HG03025 (cell line): ENCODE measurements around the gene DTNB.

ENCODE experiments used
- ATAC-seq: cut with Tn5 transposase; IDR thresholded peaks from one replicate; pipeline ENCODE4 v1.9.1; 2021; ENCODE audit warnings: mild to moderate bottlenecking, moderate library complexity; ENCODE audit not compliant: unreplicated experiment, low FRiP score

Gene DTNB

DNA sequence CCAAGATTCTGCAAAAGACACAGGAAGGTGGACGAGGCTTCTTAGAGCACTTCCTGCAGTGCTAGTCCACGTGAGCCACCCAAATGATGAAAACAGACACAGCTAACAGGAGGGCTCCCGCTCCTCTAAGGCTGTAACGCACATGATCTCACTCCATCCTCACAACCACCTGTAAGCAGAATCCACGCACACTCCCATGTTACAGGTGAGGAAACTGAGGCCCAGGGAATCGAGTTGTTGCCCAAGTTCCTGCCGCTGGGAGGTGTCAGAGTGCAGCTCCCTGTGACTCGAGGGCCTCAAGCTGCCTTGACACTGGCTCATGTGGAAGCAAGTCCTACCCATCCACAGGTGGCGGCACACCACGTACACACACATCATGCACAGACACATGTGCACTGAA, 336.1 kb downstream of the DTNB start:
- ATAC-seq = no peak

DNA sequence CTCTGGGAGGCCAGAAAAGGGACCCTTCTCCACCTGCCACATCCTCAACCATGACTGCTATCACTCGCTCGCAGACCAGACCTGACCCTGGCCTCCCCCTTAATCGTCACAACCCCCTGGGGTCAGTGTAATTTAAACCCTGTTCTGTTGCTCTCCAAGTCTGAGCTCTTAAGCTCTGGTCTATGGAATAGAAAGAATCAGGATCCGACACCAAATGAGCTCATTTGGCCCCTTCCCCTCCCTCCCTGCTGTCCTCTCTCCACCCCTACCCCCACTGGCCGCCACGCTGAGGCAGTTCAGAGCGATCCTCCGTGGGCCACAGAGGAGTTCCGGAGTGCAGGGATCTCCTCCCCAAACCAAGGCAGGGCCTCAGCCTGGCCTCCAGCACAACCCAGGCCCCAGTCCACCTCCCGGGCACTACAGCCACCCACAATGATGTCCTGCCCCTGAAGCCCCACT, 337.0 kb downstream of the DTNB start:
- no peak for ATAC-seq

DNA sequence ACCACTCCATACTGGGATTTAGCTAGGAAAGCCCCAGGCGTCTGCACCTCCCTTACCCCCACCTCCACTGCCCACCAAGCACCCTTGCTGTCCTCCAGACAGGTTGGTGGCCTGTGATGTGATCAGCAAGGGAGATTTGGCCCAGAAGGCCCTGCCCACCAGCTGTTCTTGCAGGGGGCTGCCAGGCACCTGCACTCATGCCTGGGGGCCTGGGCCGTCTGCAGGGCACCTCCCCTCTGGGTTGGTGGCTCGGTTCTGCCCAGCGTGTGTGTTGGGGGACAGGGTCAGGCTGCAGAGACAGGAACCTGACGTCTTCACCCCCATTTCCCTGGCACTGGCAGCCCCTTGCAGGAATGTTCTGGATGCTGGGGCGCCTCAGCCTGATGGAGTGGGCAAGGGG, 337.4 kb downstream of the DTNB start:
- ATAC-seq = no peak

DNA sequence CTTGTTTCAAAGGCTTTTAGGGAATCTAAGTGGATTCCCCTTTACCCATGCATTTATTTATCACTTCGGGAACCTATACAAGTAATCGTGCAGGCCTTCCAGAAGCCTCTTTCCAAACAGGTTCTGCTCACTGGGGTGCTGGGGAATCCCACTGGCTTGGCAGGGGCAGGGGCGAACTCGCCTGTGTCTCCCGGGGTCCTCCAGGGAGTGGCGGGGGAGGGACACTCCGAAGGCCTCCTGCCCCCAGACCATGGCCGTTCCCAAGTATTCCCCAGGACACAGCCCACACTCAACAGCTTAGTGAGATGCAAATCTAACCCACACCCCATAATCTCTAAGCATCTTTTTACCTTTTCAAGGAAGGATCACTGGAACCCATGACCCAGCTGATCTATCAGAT, 338.2 kb downstream of the DTNB start:
- ATAC-seq = no peak

DNA sequence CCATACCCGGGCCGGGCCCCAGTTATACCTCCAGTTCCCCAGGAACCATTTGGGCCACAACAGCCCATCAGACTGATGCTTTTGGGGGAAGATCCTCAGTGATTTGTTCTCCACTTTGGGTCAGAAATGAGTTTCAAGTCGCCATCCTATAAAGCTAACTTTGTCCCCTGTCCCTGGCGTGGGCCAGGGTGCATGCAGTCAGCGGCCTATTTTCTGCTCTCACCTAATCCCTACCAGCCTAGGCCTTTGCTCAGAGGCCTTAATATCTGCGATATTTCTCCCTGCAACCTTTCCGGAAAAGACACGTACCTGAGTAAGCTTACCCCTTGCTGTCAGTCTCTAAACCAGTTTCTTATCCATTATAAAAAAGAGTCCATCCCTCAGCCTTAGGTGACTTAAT, 338.9 kb downstream of the DTNB start:
- ATAC-seq = no peak

DNA sequence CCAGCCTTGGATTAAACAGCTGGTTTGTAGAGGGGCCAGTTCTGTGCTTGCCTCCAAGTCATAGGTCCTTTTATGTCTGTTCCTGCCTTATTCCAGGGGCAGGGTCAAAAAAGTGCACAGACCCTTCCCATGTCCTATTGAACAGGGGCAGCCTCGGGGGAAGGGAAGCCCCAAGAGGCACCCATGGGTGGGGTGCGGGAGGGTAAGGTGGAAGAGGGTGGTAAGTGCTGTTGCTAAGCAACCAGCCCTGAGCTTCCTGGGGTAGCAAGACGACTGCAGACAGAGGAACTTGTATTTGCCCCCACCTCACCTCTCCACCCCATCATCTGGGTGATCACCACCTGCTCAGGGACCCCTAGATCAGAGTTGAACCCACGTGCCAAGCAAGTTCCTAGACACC, 339.4 kb downstream of the DTNB start:
- ATAC-seq = no peak

DNA sequence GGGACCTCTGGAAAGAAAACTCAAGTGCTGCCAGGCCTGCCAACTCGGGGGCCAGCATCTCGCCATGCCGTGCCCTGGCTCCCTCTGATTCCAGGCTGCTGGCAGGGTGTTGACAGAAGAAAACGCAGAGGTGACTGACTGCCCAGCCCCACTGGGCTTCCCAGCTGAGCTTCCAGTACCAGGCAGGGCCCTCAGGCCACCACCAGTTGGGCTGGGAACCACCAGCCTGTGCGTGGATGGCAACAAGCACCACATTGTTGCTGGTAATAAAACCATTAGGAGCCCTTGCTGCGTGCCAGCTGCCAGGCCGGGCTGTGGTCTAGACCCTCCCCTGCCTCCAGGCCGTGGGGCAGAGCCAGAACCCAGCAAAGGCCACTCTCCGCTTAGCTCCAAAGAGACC, 340.8 kb downstream of the DTNB start:
- no peak for ATAC-seq

DNA sequence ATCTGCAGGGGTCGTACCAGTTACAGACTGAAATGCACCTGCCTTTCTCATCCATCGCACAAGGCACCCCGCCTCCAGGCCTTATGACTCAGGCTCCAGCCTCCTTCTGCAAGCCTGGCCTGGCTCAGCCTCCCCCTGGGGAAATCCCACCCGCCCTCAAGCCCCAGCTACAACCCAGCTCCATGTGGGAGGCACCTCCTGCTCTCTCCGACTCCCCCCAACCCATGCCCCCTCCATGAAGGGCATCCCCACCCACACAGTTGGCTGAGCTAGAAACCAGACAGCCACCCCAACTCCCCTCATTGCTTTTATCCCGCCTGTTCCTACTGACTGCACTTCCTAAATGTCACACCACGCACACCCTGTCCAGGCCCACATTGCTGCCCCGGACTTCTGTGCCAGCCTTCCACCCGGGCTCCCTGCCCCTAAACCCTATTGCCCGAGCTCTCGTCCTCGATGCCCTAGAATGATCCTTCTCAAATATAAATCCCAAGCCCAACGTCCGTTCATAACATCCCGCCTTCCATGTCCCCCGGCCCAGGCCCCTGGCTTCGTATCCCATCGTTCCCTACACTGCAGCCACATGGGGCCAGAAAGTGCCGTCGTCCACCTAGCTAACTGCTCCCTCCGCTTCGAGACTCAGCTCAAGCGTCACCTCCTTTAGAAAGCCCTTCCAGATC, 341.6 kb downstream of the DTNB start:
- no peak for ATAC-seq

DNA sequence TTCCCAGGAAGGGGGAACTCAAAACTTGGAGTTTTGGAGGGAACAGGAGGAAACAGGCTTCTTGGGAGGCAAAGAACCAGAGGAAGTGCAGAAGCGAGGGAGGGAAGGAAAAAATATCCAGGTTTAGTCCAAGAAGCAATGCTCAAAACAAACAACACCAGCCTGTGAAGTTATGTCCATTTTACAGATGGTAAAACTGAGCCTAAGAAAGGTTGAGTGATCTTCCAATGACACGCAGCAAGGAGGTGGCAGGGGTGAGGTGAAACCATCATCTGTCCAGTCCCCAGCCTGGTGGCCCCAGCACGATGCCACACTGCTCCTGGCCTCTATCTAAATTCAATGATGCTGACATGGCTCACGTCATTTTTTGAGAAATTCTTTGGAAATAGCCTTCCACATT, 342.4 kb downstream of the DTNB start:
- ATAC-seq = no peak

DNA sequence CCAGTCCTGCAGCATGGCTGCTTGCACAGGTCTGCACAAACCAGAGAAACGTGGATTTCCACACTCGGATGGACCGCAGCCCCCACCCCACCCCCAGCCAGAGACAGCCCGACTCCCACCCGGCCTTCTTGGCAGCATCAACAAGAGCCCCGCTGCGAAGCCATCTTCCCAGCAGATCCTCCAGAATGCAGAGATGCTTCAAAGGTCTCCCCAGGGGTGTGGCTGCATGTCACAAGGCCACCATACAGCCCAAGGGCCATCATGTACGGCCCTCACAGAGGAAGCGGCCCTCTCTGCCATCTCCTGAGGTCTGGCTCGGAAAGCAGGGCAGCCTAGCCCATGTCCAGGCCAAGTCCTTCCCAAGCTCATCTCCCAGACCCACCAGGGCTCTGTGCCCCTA, 343.1 kb downstream of the DTNB start:
- ATAC-seq = no peak

DNA sequence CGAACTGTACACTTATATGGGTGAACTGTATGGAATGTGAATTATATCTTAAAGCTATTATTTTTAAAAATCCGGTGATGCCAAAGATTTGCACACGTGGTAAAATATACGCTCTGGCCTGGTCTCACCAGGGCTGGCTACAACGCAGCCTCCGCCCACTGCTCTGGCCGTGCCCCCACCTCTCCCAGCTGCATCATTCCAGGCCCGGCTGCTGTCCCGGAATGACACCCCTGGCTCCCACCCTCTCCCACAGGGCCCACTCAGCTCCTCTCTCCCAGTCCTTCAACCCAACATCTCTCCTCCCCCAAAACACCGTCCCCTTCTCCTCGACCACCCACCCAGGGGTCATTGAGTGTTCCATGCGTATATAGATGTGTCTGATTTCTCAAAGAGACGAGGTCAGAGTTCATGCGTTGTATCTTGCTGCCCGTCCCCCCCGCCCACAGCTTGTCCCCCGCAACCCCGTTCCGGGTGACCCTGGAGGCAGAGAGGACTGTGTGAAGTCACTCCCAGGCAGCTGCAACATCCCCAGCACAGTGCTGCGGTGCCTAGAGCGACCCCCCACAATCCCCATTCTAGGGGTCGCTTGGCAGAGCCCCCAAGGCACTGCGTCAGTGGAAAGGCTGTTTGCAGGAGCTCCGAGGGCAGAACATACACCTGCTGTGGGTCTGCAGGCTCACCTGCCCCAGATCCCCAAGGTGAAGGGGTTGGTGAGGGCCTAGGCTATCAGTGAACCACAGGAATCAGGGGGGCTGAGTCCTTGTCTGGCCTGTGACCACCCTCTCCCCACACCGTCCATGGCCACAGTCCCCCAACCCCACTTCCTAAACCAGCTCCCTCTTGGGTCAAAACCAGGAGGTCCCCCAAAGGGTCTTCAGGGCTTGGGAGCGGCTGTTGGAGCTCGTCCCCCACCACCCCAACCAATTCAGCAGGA, 345.0 kb downstream of the DTNB start:
- no peak for ATAC-seq
